Hematopoietic multipotent progenitor cell (in vitro differentiated cells): Measurements from ENCODE around the gene BICD1. TPM values are rescaled to one million over a fixed set of nuclear protein-coding genes. Genes with fewer than 3 reads are reported as not detected.

Source experiments
- DNase-seq, 3 donors: peaks; one replicate each; pipeline ENCODE4 v3.0.0-alpha.2; 2011 to 2015; ENCODE audit warnings: low read depth in 2 of 3, low spot score in 2 of 3
- total RNA-seq: library from RNA; depleted of rRNA; stranded (reverse); fragments of >200 nt; gene quantifications from one replicate; pipeline ENCODE4 v1.2.3, GENCODE V29; 2012

Gene BICD1
- total RNA-seq, 1 donor = 18.3 TPM

- DNase-seq = no peak
Measured at GRCh38 chr12:32395026-32395425, 288.4 kb downstream of the BICD1 start.

- DNase-seq = peak in 1 of 3 donors; percentile 8
Measured at GRCh38 chr12:32397696-32398095, 291.0 kb downstream of the BICD1 start.

- DNase-seq = no peak
Measured at GRCh38 chr12:32398181-32398580, 291.5 kb downstream of the BICD1 start.

- DNase-seq = no peak
Measured at GRCh38 chr12:32398816-32399369, 292.2 kb downstream of the BICD1 start.

GRCh38 chr12:32399370-32400113 is 292.9 kb downstream of the BICD1 start, which contains the start of gene FGD4:
TSS of gene FGD4 (plus strand) at chr12:32399558.
- peak; percentile 6 to 87 (median 83) for DNase-seq

- DNase-seq = no peak
Measured at GRCh38 chr12:32400114-32400672, 293.5 kb downstream of the BICD1 start.

GRCh38 chr12:32400866-32401265 is 294.2 kb downstream of the BICD1 start:
- no peak for DNase-seq

- no peak for DNase-seq
Measured at GRCh38 chr12:32402170-32402569, 295.5 kb downstream of the BICD1 start.

GRCh38 chr12:32402946-32403345 is 296.3 kb downstream of the BICD1 start:
- DNase-seq = peak in 1 of 3 donors; percentile 16

- DNase-seq = no peak
Measured at GRCh38 chr12:32407795-32408194, 301.1 kb downstream of the BICD1 start.

- DNase-seq = no peak
Measured at GRCh38 chr12:32413412-32413811, 306.8 kb downstream of the BICD1 start.

- DNase-seq = no peak
Measured at GRCh38 chr12:32418221-32418620, 311.6 kb downstream of the BICD1 start.

- no peak for DNase-seq
Measured at GRCh38 chr12:32418903-32419519, 312.4 kb downstream of the BICD1 start.

GRCh38 chr12:32419520-32419960 is 312.9 kb downstream of the BICD1 start:
- DNase-seq = peak in 2 of 3 donors; percentile 43 to 73

- no peak for DNase-seq
Measured at GRCh38 chr12:32420356-32420755, 313.7 kb downstream of the BICD1 start.

GRCh38 chr12:32423559-32423958 is 316.9 kb downstream of the BICD1 start:
- no peak for DNase-seq

- no peak for DNase-seq
Measured at GRCh38 chr12:32431025-32431424, 324.4 kb downstream of the BICD1 start.
